GM12878 (cell line): ENCODE data around the gene PABPN1. TPM values are rescaled to one million over a fixed set of nuclear protein-coding genes. Genes with fewer than 3 reads are reported as not detected.

ENCODE experiments used
- ATAC-seq: fragments of 200-7000 bp; cut with Tn5 transposase; 3 replicates; pipeline ENCODE4 v1.9.1; 2020; ENCODE audit warnings: mild to moderate bottlenecking, moderate library complexity
- BruUV-seq: library from RNA; stranded (reverse); fragments of 400-500 nt; replicated peaks from 2 replicates; lab custom pipeline; 2021; lab: Mats Ljungman, UMichigan
- CTCF ChIA-PET: fragments of 300-600 bp; sonication (Branson Sonifier 250); formaldehyde crosslinking; extraction: SDS; loops from one replicate; lab custom pipeline; 2021; ENCODE audit warnings: inconsistent platforms; lab: Yijun Ruan, JAX
- POLR2A ChIA-PET: fragments of 350-600 bp; formaldehyde crosslinking; extraction: SDS; loops from one replicate; lab custom pipeline; 2021; ENCODE audit warnings: inconsistent platforms; lab: Charles Lee
- RAD21 ChIA-PET: fragments of 300-600 bp; sonication (Branson Sonifier 250); formaldehyde crosslinking; loops from one replicate; lab custom pipeline; 2023; ENCODE audit warnings: antibody characterized with exemption; ENCODE audit not compliant: unreplicated experiment; lab: Charles Lee
- SMC1A ChIA-PET: fragments of 300-600 bp; sonication (Branson Sonifier 250); formaldehyde crosslinking; loops from one replicate; lab custom pipeline; 2023; ENCODE audit not compliant: unreplicated experiment, uncharacterized antibody; lab: Charles Lee
- DNase-seq: peaks from one replicate; pipeline ENCODE4 v3.0.0-alpha.2; 2011; ENCODE audit warnings: low read depth, low spot score
- FAIRE-seq: peaks from 3 replicates; lab custom pipeline; 2011; peaks lifted over from hg19 to GRCh38; lab: Jason Lieb, UNC
- H2AFZ ChIP-seq: 2 replicates; pipeline ENCODE4 v1.6.0; 2011; ENCODE audit warnings: low read depth, low read length, control low read depth; ENCODE audit not compliant: control insufficient read depth
- H3K27ac ChIP-seq: 2 replicates; pipeline ENCODE4 v1.5.1; 2011; ENCODE audit warnings: control low read depth; ENCODE audit not compliant: control insufficient read depth, insufficient read depth
- H3K27me3 ChIP-seq, 2 experiments: replicated peaks in 1 of 2; 2 replicates each; pipeline versions ENCODE4 v1.6.0 to v1.6.1; 2011; ENCODE audit warnings: low read length in 1 of 2; ENCODE audit not compliant: control insufficient read depth in 2 of 2, insufficient read depth in 2 of 2
- H3K36me3 ChIP-seq, 2 experiments: 2 replicates each; pipeline ENCODE4 v1.5.1; 2011; ENCODE audit warnings: low read length in 1 of 2; ENCODE audit not compliant: control insufficient read depth in 2 of 2, insufficient read depth in 2 of 2
- H3K4me1 ChIP-seq: 2 replicates; pipeline ENCODE4 v1.6.1; 2011; ENCODE audit warnings: mild to moderate bottlenecking, low read length, moderate library complexity, mixed read lengths; ENCODE audit not compliant: control insufficient read depth, insufficient read depth
- H3K4me2 ChIP-seq: 2 replicates; pipeline ENCODE4 v1.6.0; 2011; ENCODE audit warnings: control low read depth; ENCODE audit not compliant: control insufficient read depth, insufficient read depth
- H3K4me3 ChIP-seq: fragments of 200-600 bp; sonication (generic); 2 replicates; pipeline ENCODE4 v1.5.1; 2016
- H3K79me2 ChIP-seq: 2 replicates; pipeline ENCODE4 v1.6.0; 2011; ENCODE audit warnings: low read length; ENCODE audit not compliant: control insufficient read depth, insufficient read depth
- H3K9ac ChIP-seq: 2 replicates; pipeline ENCODE4 v1.8.0; 2011; ENCODE audit warnings: low read length, control low read depth, mixed read lengths; ENCODE audit not compliant: control insufficient read depth, insufficient read depth
- H3K9me3 ChIP-seq: replicated peaks from 3 replicates; pipeline ENCODE4 v1.5.1; 2011; ENCODE audit warnings: mild to moderate bottlenecking, low read length; ENCODE audit not compliant: control insufficient read depth, insufficient read depth
- H4K20me1 ChIP-seq: 2 replicates; pipeline ENCODE4 v1.6.0; 2011; ENCODE audit not compliant: control insufficient read depth, insufficient read depth
- BACH1 ChIP-seq: fragments of 450-650 bp; IDR thresholded peaks from 2 replicates; pipeline ENCODE4 v1.6.1; 2017; ENCODE audit warnings: mild to moderate bottlenecking, borderline replicate concordance
- BCLAF1 ChIP-seq: fragments of 450-650 bp; IDR thresholded peaks from 2 replicates; pipeline ENCODE4 v1.6.1; 2017; ENCODE audit warnings: antibody characterized with exemption, mild to moderate bottlenecking, moderate library complexity
- PAX5 ChIP-seq: IDR thresholded peaks from 2 replicates; pipeline ENCODE4 v1.6.1; 2011; ENCODE audit warnings: low read depth, low read length, borderline replicate concordance
- RELB ChIP-seq: fragments of 450-650 bp; IDR thresholded peaks from 2 replicates; pipeline ENCODE4 v1.6.1; 2017; ENCODE audit warnings: low read depth, mild to moderate bottlenecking, moderate library complexity
- SIN3A ChIP-seq: IDR thresholded peaks from 2 replicates; pipeline ENCODE4 v1.6.1; 2012; ENCODE audit warnings: low read depth, low read length, improper control_type of control experiment
- SIX5 ChIP-seq: IDR thresholded peaks from 2 replicates; pipeline ENCODE4 v1.6.1; 2011; ENCODE audit warnings: mild to moderate bottlenecking, low read depth, low read length, moderate library complexity; ENCODE audit not compliant: severe bottlenecking
- SMARCA5 ChIP-seq: fragments of 450-650 bp; IDR thresholded peaks from 2 replicates; pipeline ENCODE4 v1.6.1; 2017; ENCODE audit warnings: mild to moderate bottlenecking
- SUZ12 ChIP-seq: fragments of 200-600 bp; sonication (generic); IDR thresholded peaks from one replicate; pipeline ENCODE4 v1.6.1; 2018; ENCODE audit warnings: antibody characterized with exemption, mild to moderate bottlenecking; ENCODE audit not compliant: unreplicated experiment
- ZBTB11 ChIP-seq: fragments of 450-650 bp; formaldehyde crosslinking; IDR thresholded peaks from 2 replicates; pipeline ENCODE4 v1.5.0; 2022; ENCODE audit warnings: mild to moderate bottlenecking, missing genetic modification characterization
- ZNF207 ChIP-seq: fragments of 450-650 bp; IDR thresholded peaks from 2 replicates; pipeline ENCODE4 v1.6.1; 2014; ENCODE audit warnings: antibody characterized with exemption, mild to moderate bottlenecking, borderline replicate concordance
- ZNF622 ChIP-seq: fragments of 450-650 bp; IDR thresholded peaks from 2 replicates; pipeline ENCODE4 v1.6.1; 2017; ENCODE audit warnings: mild to moderate bottlenecking, inconsistent platforms
- ZNF687 ChIP-seq: fragments of 450-650 bp; IDR thresholded peaks from 2 replicates; pipeline ENCODE4 v1.6.1; 2017; ENCODE audit warnings: mild to moderate bottlenecking, moderate library complexity
- WGBS: methylation state at CpG from one replicate; pipeline ENCODE4 v1.1.6; 2016; ENCODE audit warnings: low lambda C conversion rate; ENCODE audit not compliant: insufficient replicate concordance, insufficient coverage; ENCODE audit errors: missing lambda C conversion rate; 5-methylcytosine and 5-hydroxymethylcytosine counted together
- in situ Hi-C: fragments of 300-500 bp; cut with MboI; formaldehyde crosslinking; loops from 9 replicates; pipeline ENCODE4 v1.14.3; 2018; ENCODE audit warnings: mixed read lengths
- intact Hi-C: fragments of 100-400 bp; cut with micrococcal nuclease; formaldehyde crosslinking; loops from one replicate; pipeline ENCODE4 v1.14.2; 2022; ENCODE audit not compliant: unreplicated experiment
- polyA plus RNA-seq, 11 experiments: library from polyadenylated mRNA; depleted of rRNA in 4 of 11; unstranded in 6 of 11; stranded (reverse) in 5 of 11; fragments of >200 nt; fragmentation: Nextera tagmentation in 4 of 11; fragmentation: Illumina TruSeq in 1 of 11; extraction: Ambion mirVana in 4 of 11; extraction: Trizol in 1 of 11; gene quantifications; 1 replicate in 1 of 11; 2 replicates in 10 of 11; pipeline versions ENCODE4 v1.2.1 to v1.2.3, GENCODE V29; 2011 to 2016; ENCODE audit warnings: inconsistent platforms in 2 of 11, missing spikeins in 2 of 11, low read depth in 1 of 11
- total RNA-seq, 4 experiments: library from RNA; depleted of rRNA in 3 of 4; stranded (reverse); fragments of >200 nt in 3 of 4; fragmentation: Illumina TruSeq in 1 of 4; extraction: Trizol in 1 of 4; gene quantifications; 2 replicates each; pipeline versions ENCODE4 v1.2.1 to v1.2.3, GENCODE V29; 2013 to 2021

The PABPN1 gene
- total and polyA plus RNA-seq, 10 of the 15 experiments (the other 5 are each of a cell fraction or from before 2014, with no cell fraction given), result 31.3 to 248 (median 103) TPM

GRCh38 chr14:23358042-23358441 is 36.8 kb downstream of the PABPN1 start:
- H3K9me3 ChIP-seq, result no peaks in the 10 kb centered on the region
- SMC1A ChIA-PET, result no interaction called here
- in situ Hi-C loops (no loop called here), intact Hi-C loops (no loop called here)
- H3K79me2 ChIP-seq, result no peaks in the 10 kb centered on the region
- H3K36me3 ChIP-seq, result no peaks in the 10 kb centered on the region
- DNase-seq, result no peak
- peak; percentile 46; the same call in 2 of the 3 replicates for ATAC-seq
- H3K27ac ChIP-seq, result no peak overlapping the region
- BruUV-seq, result no TSS peak
- FAIRE-seq, result no peak
- CTCF ChIA-PET, result no interaction called here
- no peak overlapping the region for H3K4me2 ChIP-seq
- no peaks in the 10 kb centered on the region for H3K4me1 ChIP-seq
- WGBS, result 0% methylated on average over 3 of the region's 3 CpGs
- RAD21 ChIA-PET, result no interaction called here
- H2AFZ ChIP-seq, result no peak overlapping the region
- H4K20me1 ChIP-seq, result no peaks in the 10 kb centered on the region
- peaks cover 1 to 3% of the 10 kb centered on the region in 2 experiments; a peak in 2 of 4 replicates for H3K27me3 ChIP-seq
- H3K4me3 ChIP-seq, result no peak overlapping the region
- H3K9ac ChIP-seq, result no peak overlapping the region
- POLR2A ChIA-PET, result no interaction called here
- TF ChIP-seq SIN3A, result no peak
- no peak for TF ChIP-seq BACH1
- TF ChIP-seq RELB, result no peak
- no peak for TF ChIP-seq ZBTB11 (CRISPR knock-in tag)
- TF ChIP-seq SUZ12, result no peak
- no peak for TF ChIP-seq ZNF622
- no peak for TF ChIP-seq ZNF207
- no peak for TF ChIP-seq SIX5
- no peak for TF ChIP-seq SMARCA5
- no peak for TF ChIP-seq PAX5
- TF ChIP-seq ZNF687, result no peak
- TF ChIP-seq BCLAF1, result no peak
